Adrenal gland (tissue), 5 donors: ENCODE data around the gene SLC6A11.

Source experiments
- POLR2A ChIP-seq, 2 donors: fragments of 450-650 bp; IDR thresholded peaks; one replicate each; pipeline ENCODE4 v1.6.1; 2017; ENCODE audit warnings: antibody characterized with exemption in 2 of 2, mild to moderate bottlenecking in 2 of 2, moderate library complexity in 1 of 2
- TF ChIP-seq, protein P1 (sequence below), 6 experiments: fragments of 450-650 bp in 4 of 6; fragments of 200-600 bp in 2 of 6; sonication (generic) in 1 of 6; IDR thresholded peaks; 1 replicate in 5 of 6; 2 replicates in 1 of 6; pipeline versions ENCODE4 v1.5.1 to v1.8.0; 2016 to 2021; ENCODE audit warnings: antibody characterized with exemption in 6 of 6, mild to moderate bottlenecking in 2 of 6, moderate library complexity in 1 of 6
- donor health status: DM: no; HTN: no; CAD: no.

DNA sequence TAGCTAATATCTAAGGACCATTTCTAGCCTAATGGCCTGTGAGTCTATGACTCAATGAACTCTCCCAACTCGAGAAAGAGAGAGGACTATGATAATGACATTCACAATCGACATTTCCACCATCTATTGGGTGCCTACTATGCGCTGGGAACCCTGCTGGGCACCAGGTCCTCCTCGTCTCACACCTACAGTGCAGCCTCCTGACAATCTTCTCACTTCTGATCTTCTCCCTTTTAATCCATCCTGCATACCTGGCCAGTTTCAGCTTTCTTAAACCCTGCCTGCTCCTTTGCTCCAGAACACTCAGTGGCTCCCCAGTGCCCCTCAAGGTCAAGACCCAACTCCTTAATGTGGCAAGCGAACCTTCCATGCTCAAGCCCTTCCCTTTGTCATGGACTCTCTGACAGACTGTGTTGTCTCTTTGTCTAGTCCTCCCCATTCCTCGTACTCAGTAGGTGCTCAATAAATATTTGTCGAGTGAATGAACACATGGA, 173.0 kb downstream of the SLC6A11 start:
- TF ChIP-seq, protein P1, sequence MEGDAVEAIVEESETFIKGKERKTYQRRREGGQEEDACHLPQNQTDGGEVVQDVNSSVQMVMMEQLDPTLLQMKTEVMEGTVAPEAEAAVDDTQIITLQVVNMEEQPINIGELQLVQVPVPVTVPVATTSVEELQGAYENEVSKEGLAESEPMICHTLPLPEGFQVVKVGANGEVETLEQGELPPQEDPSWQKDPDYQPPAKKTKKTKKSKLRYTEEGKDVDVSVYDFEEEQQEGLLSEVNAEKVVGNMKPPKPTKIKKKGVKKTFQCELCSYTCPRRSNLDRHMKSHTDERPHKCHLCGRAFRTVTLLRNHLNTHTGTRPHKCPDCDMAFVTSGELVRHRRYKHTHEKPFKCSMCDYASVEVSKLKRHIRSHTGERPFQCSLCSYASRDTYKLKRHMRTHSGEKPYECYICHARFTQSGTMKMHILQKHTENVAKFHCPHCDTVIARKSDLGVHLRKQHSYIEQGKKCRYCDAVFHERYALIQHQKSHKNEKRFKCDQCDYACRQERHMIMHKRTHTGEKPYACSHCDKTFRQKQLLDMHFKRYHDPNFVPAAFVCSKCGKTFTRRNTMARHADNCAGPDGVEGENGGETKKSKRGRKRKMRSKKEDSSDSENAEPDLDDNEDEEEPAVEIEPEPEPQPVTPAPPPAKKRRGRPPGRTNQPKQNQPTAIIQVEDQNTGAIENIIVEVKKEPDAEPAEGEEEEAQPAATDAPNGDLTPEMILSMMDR (IDR thresholded peaks at IDR 0.05) = no peak
- no peak for TF ChIP-seq POLR2A (IDR thresholded peaks at IDR 0.05)
